ENCODE data around the gene LDLRAD4. TPM values are rescaled to one million over a fixed set of nuclear protein-coding genes. Genes with fewer than 3 reads are reported as not detected.
A peak's percentile ranks its signal among the peaks of the same experiment; 100 is the strongest.

LDLRAD4 gene
- polyA plus RNA-seq, 1 of the 3 experiments (the other 2 are of a cell fraction): 0.16 TPM

GRCh38 chr18:13268158-13269012, 49.8 kb downstream of the LDLRAD4 start (continued):
- TF ChIP-seq REST (IDR thresholded peaks at IDR 0.05; ENCODE audit: low read depth, low read length) (no peak), EP300 (IDR thresholded peaks at IDR 0.05; ENCODE audit: borderline replicate concordance in 1 of 2, low read depth in 1 of 2, low read length in 1 of 2) (no peak), ELF1 (IDR thresholded peaks at IDR 0.05) (no peak), FOXJ3 (CRISPR knock-in tag; IDR thresholded peaks at IDR 0.05) (no peak), MXI1 (IDR thresholded peaks at IDR 0.05; ENCODE audit: low read depth, low read length) (no peak), SMC3 (IDR thresholded peaks at IDR 0.05; ENCODE audit: low read depth, low read length) (no peak)

GRCh38 chr18:13269013-13269280, 50.4 kb downstream of the LDLRAD4 start:
- TF ChIP-seq MXI1 (IDR thresholded peaks at IDR 0.05; ENCODE audit: low read depth, low read length): no peak
- TF ChIP-seq MEF2A (IDR thresholded peaks at IDR 0.05; ENCODE audit: borderline replicate concordance, low read depth): no peak
- no peak for TF ChIP-seq NRF1 (IDR thresholded peaks at IDR 0.05; ENCODE audit: low read depth, low read length)
- no peak for TF ChIP-seq EZH2phosphoT487 (IDR thresholded peaks at IDR 0.05; ENCODE audit: borderline replicate concordance, low read depth)
- no peak for TF ChIP-seq POLR2AphosphoS5 (IDR thresholded peaks at IDR 0.05; ENCODE audit: low read depth, low read length)
- no peak for TF ChIP-seq RXRA (IDR thresholded peaks at IDR 0.05; ENCODE audit: borderline replicate concordance, low read depth)
- no peak for TF ChIP-seq TAF1 (IDR thresholded peaks at IDR 0.05; ENCODE audit: borderline replicate concordance, low read depth, low read length)
- no peak for TF ChIP-seq EP300 (IDR thresholded peaks at IDR 0.05; ENCODE audit: borderline replicate concordance in 1 of 2, low read depth in 1 of 2, low read length in 1 of 2)
- no peak for TF ChIP-seq MAX (IDR thresholded peaks at IDR 0.05; ENCODE audit: low read depth)
- Histone ChIP-seq H3K36me3 (replicated peaks in 1 of 2; ENCODE audit: control insufficient read depth in 1 of 2, insufficient read depth in 2 of 2, low read length in 1 of 2) (no peaks in the 10 kb centered on the region), H4K20me1 (ENCODE audit: insufficient read depth) (no peaks in the 10 kb centered on the region), H3K4me2 (0 out of 2 replicates have a peak overlapping the region, but pooled peaks have one; percentile 2), H3K4me3 (ENCODE audit: low read depth in 2 of 2, low read length in 1 of 2) (no peak overlapping the region), H3K27me3 (ENCODE audit: insufficient read depth) (no peaks in the 10 kb centered on the region), H3K27ac (ENCODE audit: low read depth in 2 of 2, low read length in 1 of 2) (peak overlapping the region in 1 of 2 experiments; percentile 41; a peak in 1 of 4 replicates), H3K9me2 (no peaks in the 10 kb centered on the region), H2AFZ (ENCODE audit: low read depth) (no peak overlapping the region), H3K9me3 (no peaks in the 10 kb centered on the region), H3F3A (replicated peaks; ENCODE audit: insufficient read depth) (no peaks in the 10 kb centered on the region), H3K4me1 (ENCODE audit: control insufficient read depth in 1 of 2, insufficient read depth in 2 of 2, low read depth in 1 of 2, low read length in 1 of 2) (peaks cover 8 to 62% of the 10 kb centered on the region in 2 experiments; a peak in 2 of 4 replicates), H3K9ac (no peak overlapping the region), H3K79me2 (ENCODE audit: insufficient read depth) (no peaks in the 10 kb centered on the region)
- DNase-seq: no peak
- ChIA-PET CTCF (interaction anchor here (0.9 kb wide), 1 partner anchor 46 kb away, joined by 3 read pairs; no protein-coding TSS in a partner anchor), POLR2A (no interaction called here)
- WGBS (ENCODE audit: low lambda C conversion rate): 68% methylated on average over 1 of the region's 1 CpG

Measured in SK-N-SH (cell line).